Forelimb muscle (tissue), 1 donor: Measurements from ENCODE around the gene MAGI3. TPM values are rescaled to one million over a fixed set of nuclear protein-coding genes. Genes with fewer than 3 reads are reported as not detected.
"Not testable (repeated sequence)": the region's sequence is repeated elsewhere in the genome, so short reads cannot be mapped to it uniquely, and the experiment has no call there.

Experiments
- DNase-seq: peaks from one replicate; pipeline ENCODE4 v3.0.0-alpha.2; 2013; ENCODE audit warnings: low read depth
- polyA plus RNA-seq: library from polyadenylated mRNA; unstranded; fragments of 120-200 nt; gene quantifications from one replicate; pipeline ENCODE4 v1.2.1, GENCODE V29; 2013; ENCODE audit not compliant: insufficient read length

MAGI3 gene
- polyA plus RNA-seq, 1 donor = 10.8 TPM

DNA sequence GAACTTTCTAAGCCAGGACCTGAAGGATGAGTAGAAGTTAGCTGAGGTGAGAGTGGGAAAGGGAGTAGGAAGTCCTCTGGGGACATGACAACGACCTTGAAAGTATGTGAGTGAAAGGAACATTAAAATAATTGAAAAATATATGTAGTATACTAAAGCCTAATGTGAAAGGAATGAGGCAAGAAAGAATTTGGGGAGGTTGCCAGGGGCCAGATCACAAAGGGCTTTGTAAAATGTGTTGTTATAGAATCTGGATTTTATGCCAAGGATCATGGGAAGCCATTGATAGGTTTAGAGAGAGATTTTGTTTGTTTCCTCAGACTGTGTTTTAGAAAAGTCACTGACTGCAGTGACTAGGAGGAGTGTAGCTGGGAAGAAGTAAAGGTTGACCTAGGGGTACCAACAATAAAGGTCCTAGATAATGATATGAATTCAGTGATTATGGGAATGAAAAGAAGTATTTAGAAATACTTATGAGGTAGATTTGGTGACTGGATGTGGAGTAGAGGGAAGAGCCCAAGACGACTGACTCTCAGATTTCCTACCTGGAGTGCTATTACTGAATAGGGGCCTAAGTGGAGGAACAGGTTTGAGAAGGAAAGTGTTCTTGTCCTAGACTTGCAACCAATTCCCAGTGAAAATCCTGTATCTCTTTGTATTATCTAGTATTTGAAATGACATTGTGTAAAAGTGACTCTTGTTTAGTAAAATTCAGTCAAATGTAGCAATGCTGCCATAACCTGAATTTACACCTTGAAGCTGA lies 189.1 kb downstream of the MAGI3 start:
- no peak for DNase-seq

DNA sequence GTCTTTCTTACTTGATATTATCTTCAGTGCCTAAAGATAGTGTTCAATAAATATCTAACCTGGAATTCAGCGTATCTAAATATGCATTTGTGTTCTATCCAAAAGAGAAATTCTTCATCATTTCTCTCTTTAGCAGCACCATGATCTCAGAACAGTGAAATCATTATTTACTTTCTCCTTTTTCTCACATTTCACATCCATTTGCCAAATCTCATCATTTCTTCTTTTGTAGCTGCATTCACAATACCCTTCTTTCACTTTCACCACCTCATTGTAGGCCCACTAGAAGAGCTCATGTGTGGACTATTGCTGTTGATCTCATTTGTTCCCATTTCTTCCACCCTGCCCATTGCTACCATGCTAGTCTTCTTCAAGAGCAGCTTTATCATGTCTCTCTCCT lies 191.0 kb downstream of the MAGI3 start:
- DNase-seq = no peak

GRCh38 chr1:113582084-113582483 lies 191.8 kb downstream of the MAGI3 start:
- no peak for DNase-seq

GRCh38 chr1:113587475-113587874 lies 197.2 kb downstream of the MAGI3 start:
- no peak for DNase-seq

- DNase-seq = no peak
These were observed 201.9 kb downstream of the MAGI3 start for GRCh38 chr1:113592230-113592629.

- DNase-seq = no peak
These were observed 203.4 kb downstream of the MAGI3 start for GRCh38 chr1:113593550-113594297.

GRCh38 chr1:113604466-113604865 lies 214.2 kb downstream of the MAGI3 start:
- DNase-seq = not testable (repeated sequence)

DNA sequence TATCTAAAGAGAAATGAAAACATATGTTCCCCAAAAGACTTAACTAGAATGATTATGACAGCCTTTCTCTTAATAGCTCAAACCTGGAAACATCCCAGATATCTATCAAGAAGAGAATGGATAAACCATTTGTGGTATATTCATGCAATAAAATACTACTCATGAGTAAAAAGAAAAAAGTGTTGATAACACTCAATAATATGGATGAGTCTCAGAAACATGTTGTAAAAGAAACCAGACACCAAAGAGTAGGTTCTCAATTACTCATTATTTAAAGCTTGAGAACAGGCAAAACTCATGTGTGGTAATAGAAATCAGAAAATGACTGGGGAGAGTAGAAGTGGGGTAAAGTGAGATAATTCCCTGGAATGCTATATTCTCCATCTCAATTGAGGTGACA lies 214.8 kb downstream of the MAGI3 start:
- no peak for DNase-seq

- no peak for DNase-seq
These were observed 218.1 kb downstream of the MAGI3 start for GRCh38 chr1:113608399-113608798.

GRCh38 chr1:113610372-113610771 lies 220.1 kb downstream of the MAGI3 start:
- no peak for DNase-seq

DNA sequence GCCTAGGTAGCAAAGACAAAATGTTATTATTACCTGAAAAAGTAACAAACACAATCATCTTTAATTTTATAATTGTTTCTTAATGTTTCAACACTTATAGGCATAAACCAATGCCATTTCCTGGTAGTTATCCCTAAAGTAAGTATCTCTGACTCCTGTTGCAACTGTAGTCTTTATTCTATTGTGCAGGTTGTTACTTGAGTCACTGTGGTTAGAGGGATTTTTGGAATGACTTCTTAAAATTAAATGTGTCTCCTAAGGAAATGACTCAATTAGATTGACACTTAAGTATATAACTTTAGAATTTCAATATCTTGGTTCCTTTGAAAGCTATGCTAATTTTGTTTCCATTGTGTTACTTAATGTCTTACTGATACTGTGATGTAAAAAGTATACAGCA lies 225.1 kb downstream of the MAGI3 start:
- no peak for DNase-seq

DNA sequence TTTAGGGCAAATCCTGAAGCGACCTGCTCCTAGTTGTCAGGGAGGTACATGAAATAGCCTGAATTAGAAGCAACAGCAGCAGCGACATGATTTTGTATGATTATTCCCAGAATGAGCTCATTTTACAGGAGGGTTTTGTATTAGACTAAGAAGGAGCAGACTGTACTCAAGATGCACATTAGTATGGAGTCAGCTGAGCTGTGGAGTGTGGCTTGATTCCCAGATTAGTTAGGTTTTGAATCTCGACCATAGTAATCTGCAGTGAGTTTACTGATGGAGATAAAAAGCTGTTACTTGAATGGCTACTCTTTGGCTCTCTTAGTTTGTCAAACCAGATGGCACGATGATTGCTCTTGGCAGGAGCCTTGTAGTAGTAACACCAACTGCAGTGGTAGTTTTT lies 225.8 kb downstream of the MAGI3 start:
- DNase-seq = peak; percentile 31

- no peak for DNase-seq
These were observed 227.3 kb downstream of the MAGI3 start for GRCh38 chr1:113617438-113618141.

DNA sequence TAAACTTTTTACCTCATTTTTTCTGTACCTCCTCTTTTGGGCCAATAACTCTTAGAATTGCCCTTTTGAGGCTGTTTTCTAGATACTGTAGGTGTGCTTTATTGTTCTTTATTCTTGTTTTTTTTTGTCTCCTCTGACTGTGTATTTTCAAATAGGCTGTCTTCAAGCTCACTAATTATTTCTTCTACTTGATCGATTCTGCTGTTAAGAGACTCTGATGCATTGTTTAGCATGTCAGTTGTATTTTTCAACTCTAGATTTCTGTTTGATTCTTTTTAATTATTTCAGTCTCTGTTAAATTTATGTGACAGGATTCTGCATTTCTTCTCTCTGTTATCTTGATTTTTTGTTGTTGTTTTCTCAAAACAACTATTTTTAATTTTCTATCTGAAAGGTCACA lies 238.7 kb downstream of the MAGI3 start:
- no peak for DNase-seq

DNA sequence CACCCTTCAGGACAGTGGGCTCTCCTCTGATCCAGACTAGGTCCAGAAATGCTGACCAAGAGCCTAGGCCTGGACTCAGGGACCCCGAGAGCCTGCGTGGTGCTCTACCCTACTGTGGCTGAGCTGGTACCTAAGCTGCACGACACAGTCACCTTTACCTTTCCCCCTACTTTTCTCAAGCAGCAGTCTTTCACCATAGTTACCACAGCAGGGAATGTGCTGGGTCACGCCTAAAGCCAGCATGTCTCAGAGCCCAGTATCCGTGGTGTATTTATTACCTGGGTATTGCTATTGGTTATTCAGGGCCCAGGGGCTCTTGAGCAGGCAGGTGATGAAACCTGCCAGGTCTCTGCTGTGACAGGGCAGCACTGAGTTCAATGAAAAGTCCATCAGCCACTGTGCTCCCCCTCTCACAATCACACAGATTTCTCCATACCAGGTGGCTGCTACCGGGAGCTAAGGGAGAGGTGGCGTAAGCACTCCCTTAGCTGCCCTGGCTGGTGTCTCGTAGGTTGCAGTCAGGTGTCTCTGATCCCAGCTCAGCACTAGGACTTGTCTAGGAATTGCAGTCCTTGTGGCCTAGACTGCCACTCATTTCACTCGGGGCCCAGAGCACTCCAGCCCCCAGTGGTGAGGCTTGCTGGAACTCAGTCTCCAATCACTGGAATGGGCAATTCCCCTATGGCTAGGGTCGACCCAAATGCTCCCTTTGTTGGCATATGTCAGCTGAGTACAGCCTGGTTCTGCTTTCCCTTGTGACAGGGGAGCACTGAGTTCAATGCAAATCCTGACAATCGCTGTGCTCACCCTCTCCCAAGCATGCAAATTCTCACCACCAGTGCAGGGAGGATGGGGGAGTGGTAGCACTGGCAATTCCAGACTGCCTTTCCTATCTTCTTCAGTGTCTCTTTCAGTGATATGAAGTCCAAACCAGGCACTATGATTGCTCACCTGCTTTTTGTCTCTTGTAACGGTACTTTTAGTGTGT lies 240.3 kb downstream of the MAGI3 start:
- no peak for DNase-seq

- no peak for DNase-seq
These were observed 251.1 kb downstream of the MAGI3 start for GRCh38 chr1:113641396-113641795.

DNA sequence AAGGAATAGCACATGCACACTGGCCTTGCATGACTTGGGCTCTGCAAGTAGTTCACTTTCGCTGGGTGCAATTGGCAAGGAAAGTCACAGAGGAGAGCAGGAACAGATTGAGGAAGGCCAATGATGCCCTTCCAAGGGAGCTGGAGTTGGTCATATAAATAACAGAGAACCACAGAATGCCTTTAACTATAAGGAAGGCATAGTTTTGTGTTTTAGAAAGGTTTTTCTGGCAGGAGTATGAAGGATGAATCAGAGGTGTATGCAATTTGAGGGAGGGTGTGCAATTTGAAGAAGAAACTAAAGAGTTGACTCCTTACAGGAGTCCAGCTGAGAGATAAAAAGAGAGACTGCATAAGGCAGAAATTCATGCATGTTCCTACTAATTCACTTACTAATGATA lies 256.8 kb downstream of the MAGI3 start:
- DNase-seq = no peak

DNA sequence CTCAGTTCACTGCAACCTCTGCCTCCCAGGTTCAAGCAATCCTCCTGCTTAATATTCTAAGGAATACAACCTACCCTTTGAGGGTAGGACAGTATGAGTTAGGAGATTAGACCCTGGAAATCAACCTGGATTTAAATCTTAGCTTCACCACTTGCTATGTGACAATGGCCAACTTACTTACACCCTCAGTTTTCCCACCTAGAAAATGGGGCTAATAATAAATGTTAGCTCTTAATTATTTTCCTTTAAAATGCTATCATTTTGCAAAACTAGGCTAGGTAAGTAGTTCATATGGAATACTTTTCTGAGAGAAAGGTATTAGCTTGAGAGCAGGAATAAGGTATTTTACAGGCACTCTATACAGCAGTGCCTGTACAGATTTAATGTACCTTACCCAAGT lies 258.2 kb downstream of the MAGI3 start:
- no peak for DNase-seq

- DNase-seq = no peak
These were observed 262.5 kb downstream of the MAGI3 start for GRCh38 chr1:113652771-113653170.

GRCh38 chr1:113653741-113654140 lies 263.4 kb downstream of the MAGI3 start:
- DNase-seq = no peak

GRCh38 chr1:113654883-113655282 lies 264.6 kb downstream of the MAGI3 start:
- DNase-seq = no peak
